B cell (primary cell): ENCODE measurements around the gene NKX1-1. TPM values are rescaled to one million over a fixed set of nuclear protein-coding genes. Genes with fewer than 3 reads are reported as not detected.

ENCODE experiments used
- ATAC-seq: fragments of 200-7000 bp; cut with Tn5 transposase; one replicate; pipeline ENCODE4 v1.10.0; 2021; ENCODE audit warnings: low read depth, mild to moderate bottlenecking, moderate number of reproducible peaks, moderate library complexity
- CTCF ChIA-PET: fragments of 350-600 bp; sonication (Branson Sonifier 250); formaldehyde crosslinking; loops from one replicate; lab custom pipeline; 2021; ENCODE audit warnings: antibody characterized with exemption, inconsistent platforms; lab: Charles Lee
- POLR2A ChIA-PET: fragments of 350-600 bp; sonication (Branson Sonifier 250); formaldehyde crosslinking; loops from one replicate; lab custom pipeline; 2021; ENCODE audit warnings: antibody characterized with exemption; lab: Charles Lee
- DNase-seq: peaks from one replicate; pipeline ENCODE4 v3.0.0; 2013
- H2AFZ ChIP-seq: 2 replicates; pipeline ENCODE4 v1.6.1; 2012; ENCODE audit warnings: mild to moderate bottlenecking, low read depth, low read length; ENCODE audit not compliant: insufficient read depth, poor library complexity, severe bottlenecking
- H3K27ac ChIP-seq, 2 donors: 1 replicate in 1 of 2; 2 replicates in 1 of 2; pipeline ENCODE4 v1.5.1; 2012 to 2013; ENCODE audit warnings: low read length in 2 of 2, mild to moderate bottlenecking in 2 of 2, moderate library complexity in 1 of 2
- H3K27me3 ChIP-seq, 4 experiments: fragments of 200-600 bp in 1 of 4; sonication (generic) in 1 of 4; replicated peaks in 1 of 4; 1 replicate in 2 of 4; 2 replicates in 2 of 4; pipeline versions ENCODE4 v1.6.1 to v1.7.0; 2013 to 2016; ENCODE audit warnings: low read length in 3 of 4, mild to moderate bottlenecking in 2 of 4, mixed read lengths in 1 of 4, moderate library complexity in 1 of 4; ENCODE audit not compliant: insufficient read depth in 4 of 4, control insufficient read depth in 3 of 4; ENCODE audit errors: control extremely low read depth in 1 of 4
- H3K36me3 ChIP-seq, 2 experiments: replicated peaks in 1 of 2; 1 replicate in 1 of 2; 2 replicates in 1 of 2; pipeline versions ENCODE4 v1.6.1 to v1.7.1; 2013; ENCODE audit warnings: low read length in 1 of 2; ENCODE audit not compliant: insufficient read depth in 2 of 2, control insufficient read depth in 1 of 2; ENCODE audit errors: control extremely low read depth in 1 of 2, extremely low read depth in 1 of 2
- H3K4me1 ChIP-seq, 2 donors: fragments of 200-600 bp in 1 of 2; sonication (generic) in 1 of 2; 1 replicate in 1 of 2; 2 replicates in 1 of 2; pipeline versions ENCODE4 v1.5.1 to v1.6.1; 2013 to 2017; ENCODE audit warnings: low read length in 2 of 2; ENCODE audit not compliant: control insufficient read depth in 2 of 2, insufficient read depth in 2 of 2
- H3K4me2 ChIP-seq: replicated peaks from 2 replicates; pipeline ENCODE3; 2012; ENCODE audit warnings: mild to moderate bottlenecking, low read depth, low read length; ENCODE audit not compliant: poor library complexity, severe bottlenecking
- H3K4me3 ChIP-seq, 5 experiments: fragments of 200-600 bp in 1 of 5; sonication (generic) in 1 of 5; 1 replicate in 3 of 5; 2 replicates in 2 of 5; pipeline versions ENCODE4 v1.5.1 to v1.7.0; 2011 to 2016; ENCODE audit warnings: low read length in 4 of 5, mild to moderate bottlenecking in 4 of 5, low read depth in 2 of 5, control low read depth in 1 of 5, moderate library complexity in 1 of 5; ENCODE audit not compliant: insufficient read depth in 1 of 5; ENCODE audit errors: control extremely low read depth in 1 of 5, extremely low read depth in 1 of 5
- H3K79me2 ChIP-seq: fragments of 200-600 bp; sonication (generic); one replicate; pipeline ENCODE4 v1.6.0; 2016; ENCODE audit warnings: low read length; ENCODE audit not compliant: control insufficient read depth, insufficient read depth
- H3K9ac ChIP-seq: fragments of 200-600 bp; sonication (generic); 2 replicates; pipeline ENCODE4 v1.6.1; 2017; ENCODE audit warnings: mild to moderate bottlenecking, low read length, moderate library complexity
- H3K9me3 ChIP-seq, 3 donors: one replicate each; pipeline versions ENCODE4 v1.6.1 to v1.7.1; 2013; ENCODE audit warnings: low read length in 2 of 3; ENCODE audit not compliant: control insufficient read depth in 2 of 3, insufficient read depth in 1 of 3; ENCODE audit errors: control extremely low read depth in 1 of 3
- H4K20me1 ChIP-seq: 2 replicates; pipeline ENCODE4 v1.6.0; 2012; ENCODE audit warnings: mild to moderate bottlenecking, low read length; ENCODE audit not compliant: insufficient read depth, control insufficient read depth, poor library complexity, severe bottlenecking
- H3K27ac Mint-ChIP-seq: one replicate; pipeline ENCODE4 v1.8.0; 2021; ENCODE audit warnings: mixed read lengths
- H3K27me3 Mint-ChIP-seq: one replicate; pipeline ENCODE4 v1.8.0; 2021; ENCODE audit warnings: mixed read lengths
- H3K4me1 Mint-ChIP-seq: one replicate; pipeline ENCODE4 v1.8.0; 2021; ENCODE audit warnings: mixed read lengths
- H3K4me3 Mint-ChIP-seq: one replicate; pipeline ENCODE4 v1.8.0; 2021; ENCODE audit warnings: mixed read lengths
- H3K9me3 Mint-ChIP-seq: one replicate; pipeline ENCODE4 v1.8.0; 2022; ENCODE audit warnings: mixed read lengths; ENCODE audit not compliant: insufficient read depth
- EZH2 ChIP-seq: IDR thresholded peaks from 2 replicates; pipeline ENCODE4 v1.6.1; 2012; ENCODE audit warnings: borderline replicate concordance, low read depth, mild to moderate bottlenecking, moderate library complexity, low read length; ENCODE audit not compliant: insufficient read depth, poor library complexity, severe bottlenecking
- WGBS: methylation state at CpG from one replicate; pipeline ENCODE4 v1.1.5; 2013; ENCODE audit warnings: missing lambda C conversion rate; ENCODE audit not compliant: insufficient coverage; 5-methylcytosine and 5-hydroxymethylcytosine counted together
- intact Hi-C: fragments of 100-400 bp; cut with micrococcal nuclease; formaldehyde crosslinking; loops from one replicate; pipeline ENCODE4 v1.10.0; 2022
- polyA plus RNA-seq: library from polyadenylated mRNA; depleted of rRNA; stranded (reverse); fragments of >200 nt; gene quantifications from 2 replicates; pipeline ENCODE4 v1.2.3, GENCODE V29; 2012
- total RNA-seq, 2 donors: library from RNA; stranded (reverse); fragments of 120-200 nt in 1 of 2; gene quantifications; 1 replicate in 1 of 2; 2 replicates in 1 of 2; pipeline versions ENCODE4 v1.2.3 to v1.2.4, GENCODE V29; 2013 to 2022
- TF ChIP-seq, protein P1 (sequence below): fragments of 200-600 bp; IDR thresholded peaks from one replicate; pipeline ENCODE4 v1.8.0; 2022; ENCODE audit warnings: antibody characterized with exemption, mild to moderate bottlenecking

NKX1-1 gene
- total and polyA plus RNA-seq, 2 donors (not counting 1 experiment from before 2014, with no cell fraction given), result not detected

DNA sequence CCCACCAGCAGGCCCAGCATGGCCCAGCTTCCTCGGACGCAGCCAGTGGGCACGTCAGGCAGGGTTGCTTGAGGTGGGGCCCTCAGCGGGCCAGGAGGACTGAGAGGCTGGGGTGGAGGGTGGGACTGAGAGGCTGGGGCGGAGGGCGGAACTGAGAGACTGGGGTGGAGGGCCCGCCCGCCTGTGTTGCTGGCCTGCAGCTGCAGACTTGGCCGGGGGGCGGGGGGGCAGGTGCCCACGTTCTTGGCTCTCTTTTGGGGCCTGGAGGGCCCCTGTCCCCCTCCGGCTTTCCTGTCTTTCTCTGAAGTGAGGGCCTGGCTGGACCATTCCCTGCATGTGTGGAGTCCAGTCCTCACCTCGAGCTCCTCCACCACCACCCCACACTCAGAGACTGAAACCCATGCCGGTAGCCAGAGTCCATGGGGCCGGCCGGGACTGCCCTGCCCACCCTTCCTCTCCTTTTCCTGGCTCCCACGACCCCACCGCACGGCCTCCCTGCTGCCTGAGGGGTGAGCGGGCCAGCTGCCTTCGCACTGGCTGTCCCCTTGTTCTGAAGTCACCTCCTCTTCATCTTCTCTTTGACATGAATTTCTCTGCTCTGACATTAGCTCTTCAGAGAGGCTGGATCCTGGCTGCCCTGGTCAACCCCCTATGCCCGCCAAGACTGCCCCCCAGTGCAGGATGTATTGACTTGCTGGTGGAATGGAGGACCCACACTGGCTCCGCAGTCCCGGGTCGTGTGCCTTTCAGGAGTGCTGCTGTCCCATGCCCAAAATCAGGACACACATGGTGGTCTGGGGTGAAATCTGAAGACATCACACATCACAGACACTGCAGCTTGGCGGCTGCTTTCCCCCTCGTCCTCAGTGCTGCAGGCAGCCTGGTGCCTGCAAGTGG is 10.1 kb upstream of the NKX1-1 start:
- intact Hi-C loops, result no loop called here
- no peak for TF ChIP-seq EZH2
- TF ChIP-seq, protein P1, sequence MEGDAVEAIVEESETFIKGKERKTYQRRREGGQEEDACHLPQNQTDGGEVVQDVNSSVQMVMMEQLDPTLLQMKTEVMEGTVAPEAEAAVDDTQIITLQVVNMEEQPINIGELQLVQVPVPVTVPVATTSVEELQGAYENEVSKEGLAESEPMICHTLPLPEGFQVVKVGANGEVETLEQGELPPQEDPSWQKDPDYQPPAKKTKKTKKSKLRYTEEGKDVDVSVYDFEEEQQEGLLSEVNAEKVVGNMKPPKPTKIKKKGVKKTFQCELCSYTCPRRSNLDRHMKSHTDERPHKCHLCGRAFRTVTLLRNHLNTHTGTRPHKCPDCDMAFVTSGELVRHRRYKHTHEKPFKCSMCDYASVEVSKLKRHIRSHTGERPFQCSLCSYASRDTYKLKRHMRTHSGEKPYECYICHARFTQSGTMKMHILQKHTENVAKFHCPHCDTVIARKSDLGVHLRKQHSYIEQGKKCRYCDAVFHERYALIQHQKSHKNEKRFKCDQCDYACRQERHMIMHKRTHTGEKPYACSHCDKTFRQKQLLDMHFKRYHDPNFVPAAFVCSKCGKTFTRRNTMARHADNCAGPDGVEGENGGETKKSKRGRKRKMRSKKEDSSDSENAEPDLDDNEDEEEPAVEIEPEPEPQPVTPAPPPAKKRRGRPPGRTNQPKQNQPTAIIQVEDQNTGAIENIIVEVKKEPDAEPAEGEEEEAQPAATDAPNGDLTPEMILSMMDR, result no peak
- H3K27me3 ChIP-seq, result peaks cover 0 to 38% (median 10%) of the 10 kb centered on the region in 4 experiments
- no peak overlapping the region for H3K4me2 ChIP-seq
- no peak overlapping the region for H2AFZ ChIP-seq
- H3K4me3 ChIP-seq, result no peak overlapping the region
- ChIA-PET POLR2A (no interaction called here), CTCF (no interaction called here)
- DNase-seq (no peak), ATAC-seq (no peak)
- 65% methylated on average over 27 of the region's 27 CpGs for WGBS
- Mint-ChIP-seq H3K9me3 (no peaks in the 10 kb centered on the region), H3K27me3 (peaks cover 28% of the 10 kb centered on the region), H3K4me1 (no peaks in the 10 kb centered on the region), H3K27ac (no peak overlapping the region), H3K4me3 (no peak overlapping the region)
- no peaks in the 10 kb centered on the region for H4K20me1 ChIP-seq
- H3K9ac ChIP-seq, result no peak overlapping the region
- H3K4me1 ChIP-seq, result no peaks in the 10 kb centered on the region
- no peaks in the 10 kb centered on the region for H3K79me2 ChIP-seq
- no peak overlapping the region for H3K27ac ChIP-seq
- peaks cover 0 to 32% (median 0%) of the 10 kb centered on the region in 3 donors for H3K9me3 ChIP-seq
- no peaks in the 10 kb centered on the region for H3K36me3 ChIP-seq

DNA sequence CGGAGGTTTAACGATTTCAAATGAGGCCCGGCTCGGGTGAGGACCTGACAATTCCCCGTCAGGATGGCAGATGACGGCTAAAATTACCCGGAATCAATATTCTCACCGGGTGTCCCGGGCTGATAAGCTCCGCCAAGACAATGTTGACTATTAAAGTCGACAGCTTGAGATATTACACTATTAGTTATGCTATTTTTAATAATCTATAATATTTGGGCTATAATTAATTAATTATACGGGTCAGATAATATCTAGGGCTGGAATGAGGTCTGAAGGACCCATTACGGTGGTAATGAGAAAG is 9.4 kb upstream of the NKX1-1 start:
- no peaks in the 10 kb centered on the region for H3K79me2 ChIP-seq
- no peaks in the 10 kb centered on the region for H3K9me3 Mint-ChIP-seq
- H2AFZ ChIP-seq, result no peak overlapping the region
- ChIA-PET CTCF (no interaction called here), POLR2A (no interaction called here)
- H4K20me1 ChIP-seq, result no peaks in the 10 kb centered on the region
- no peaks in the 10 kb centered on the region for H3K4me1 ChIP-seq
- intact Hi-C loops, result no loop called here
- H3K9ac ChIP-seq, result no peak overlapping the region
- 61% methylated on average over 7 of the region's 13 CpGs for WGBS
- no peak for ATAC-seq
- peaks cover 0 to 45% (median 13%) of the 10 kb centered on the region in 4 experiments for H3K27me3 ChIP-seq
- no peak overlapping the region for H3K4me3 Mint-ChIP-seq
- TF ChIP-seq EZH2, result no peak
- TF ChIP-seq, protein P1, result no peak
- no peak overlapping the region for H3K4me2 ChIP-seq
- H3K9me3 ChIP-seq, result peaks cover 0 to 38% (median 0%) of the 10 kb centered on the region in 3 donors
- no peaks in the 10 kb centered on the region for H3K36me3 ChIP-seq
- H3K27ac Mint-ChIP-seq, result no peak overlapping the region
- no peak overlapping the region for H3K27ac ChIP-seq
- no peaks in the 10 kb centered on the region for H3K4me1 Mint-ChIP-seq
- DNase-seq, result no peak
- H3K4me3 ChIP-seq, result no peak overlapping the region
- H3K27me3 Mint-ChIP-seq, result peaks cover 28% of the 10 kb centered on the region
